Osteocyte (in vitro differentiated cells): ENCODE results near the gene ERICH4. TPM values are rescaled to one million over a fixed set of nuclear protein-coding genes. Genes with fewer than 3 reads are reported as not detected.
A peak's percentile ranks its signal among the peaks of the same experiment; 100 is the strongest.

Source experiments
- DNase-seq: peaks from one replicate; pipeline ENCODE4 v3.0.0; 2021; ENCODE audit warnings: mixed read lengths; ENCODE audit not compliant: unreplicated experiment; ENCODE audit errors: extremely low spot score
- H3K27ac Mint-ChIP-seq: one replicate; pipeline ENCODE4 v1.8.0; 2021; ENCODE audit warnings: mild to moderate bottlenecking, mixed read lengths; ENCODE audit not compliant: unreplicated experiment
- H3K27me3 Mint-ChIP-seq: one replicate; pipeline ENCODE4 v1.8.0; 2021; ENCODE audit warnings: mixed read lengths; ENCODE audit not compliant: unreplicated experiment
- H3K36me3 Mint-ChIP-seq: one replicate; pipeline ENCODE4 v1.8.0; 2021; ENCODE audit warnings: mixed read lengths; ENCODE audit not compliant: unreplicated experiment
- H3K4me1 Mint-ChIP-seq: one replicate; pipeline ENCODE4 v1.8.0; 2021; ENCODE audit warnings: mixed read lengths; ENCODE audit not compliant: unreplicated experiment
- H3K4me3 Mint-ChIP-seq: one replicate; pipeline ENCODE4 v1.8.0; 2021; ENCODE audit warnings: mild to moderate bottlenecking, moderate library complexity, mixed read lengths; ENCODE audit not compliant: unreplicated experiment
- H3K9me3 Mint-ChIP-seq: one replicate; pipeline ENCODE4 v1.8.0; 2021; ENCODE audit warnings: mixed read lengths; ENCODE audit not compliant: unreplicated experiment
- CTCF ChIP-seq: fragments of 200-600 bp; sonication (generic); IDR thresholded peaks from 2 replicates; pipeline ENCODE4 v1.5.0; 2021; ENCODE audit warnings: antibody characterized with exemption, mild to moderate bottlenecking, moderate library complexity
- total RNA-seq: library from RNA; stranded (reverse); gene quantifications from 2 replicates; pipeline ENCODE4 v1.2.1, GENCODE V29; 2021

ERICH4 gene
- total RNA-seq, 1 donor from 2014 or later = not detected

GRCh38 chr19:41435936-41436673 is 6.9 kb upstream of the ERICH4 start:
- no peak overlapping the region for H3K4me3 Mint-ChIP-seq
- no peak for DNase-seq
- peak overlapping the region; percentile 50 for H3K27ac Mint-ChIP-seq
- TF ChIP-seq CTCF = no peak
- H3K4me1 Mint-ChIP-seq = peaks cover 11% of the 10 kb centered on the region
- H3K36me3 Mint-ChIP-seq = peaks cover 7% of the 10 kb centered on the region
- H3K27me3 Mint-ChIP-seq = no peaks in the 10 kb centered on the region
- no peaks in the 10 kb centered on the region for H3K9me3 Mint-ChIP-seq

DNA sequence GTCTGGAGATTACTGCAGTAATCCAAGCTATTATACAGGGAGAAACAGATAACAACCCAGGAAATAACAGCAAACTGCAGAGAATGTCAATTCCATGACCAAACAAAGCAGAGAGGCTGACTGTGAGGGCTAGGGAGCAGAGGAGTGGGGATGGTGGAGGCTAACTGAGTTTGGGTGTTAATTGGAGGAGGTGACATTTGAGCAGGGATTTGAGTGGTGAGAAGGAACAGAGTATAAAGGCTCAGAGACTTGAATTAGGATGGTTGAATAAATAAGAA is 6.3 kb upstream of the ERICH4 start:
- Mint-ChIP-seq H3K4me3 (no peak overlapping the region), H3K27ac (peak overlapping the region; percentile 50), H3K9me3 (no peaks in the 10 kb centered on the region), H3K36me3 (peaks cover 7% of the 10 kb centered on the region), H3K27me3 (no peaks in the 10 kb centered on the region), H3K4me1 (peaks cover 11% of the 10 kb centered on the region)
- TF ChIP-seq CTCF = no peak
- DNase-seq = no peak

DNA sequence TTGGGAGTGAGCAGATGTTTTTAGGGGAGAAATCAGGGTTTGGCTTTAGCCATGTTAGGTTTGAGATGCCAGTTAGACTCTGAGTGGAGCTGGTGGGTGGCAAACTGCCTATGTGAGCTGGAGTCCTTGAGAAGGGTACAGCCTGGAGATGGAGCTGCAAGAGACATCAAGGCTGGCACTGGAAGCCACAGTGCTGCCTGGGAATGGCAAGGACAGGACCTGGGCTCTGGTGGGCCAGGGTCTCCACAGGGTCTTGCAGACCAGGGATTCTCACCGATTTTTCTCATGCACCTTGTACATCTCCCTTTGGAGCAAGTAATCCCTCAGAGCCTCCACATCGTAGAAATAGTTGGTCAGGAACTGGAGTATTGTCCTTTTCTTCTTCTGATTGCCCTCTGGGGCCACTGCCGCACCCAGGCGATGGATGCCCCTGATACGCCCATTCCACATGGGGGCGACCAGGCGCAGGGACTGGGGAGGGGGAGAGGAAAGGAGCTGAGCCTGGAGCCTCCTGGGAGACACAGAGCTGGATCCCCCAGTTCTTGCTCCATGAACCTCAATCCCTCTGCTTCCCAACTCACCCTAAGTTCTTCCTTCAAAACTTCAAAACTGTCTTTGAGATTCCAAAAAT is 4.9 kb upstream of the ERICH4 start:
- no peak for TF ChIP-seq CTCF
- H3K27ac Mint-ChIP-seq = no peak overlapping the region
- DNase-seq = no peak

DNA sequence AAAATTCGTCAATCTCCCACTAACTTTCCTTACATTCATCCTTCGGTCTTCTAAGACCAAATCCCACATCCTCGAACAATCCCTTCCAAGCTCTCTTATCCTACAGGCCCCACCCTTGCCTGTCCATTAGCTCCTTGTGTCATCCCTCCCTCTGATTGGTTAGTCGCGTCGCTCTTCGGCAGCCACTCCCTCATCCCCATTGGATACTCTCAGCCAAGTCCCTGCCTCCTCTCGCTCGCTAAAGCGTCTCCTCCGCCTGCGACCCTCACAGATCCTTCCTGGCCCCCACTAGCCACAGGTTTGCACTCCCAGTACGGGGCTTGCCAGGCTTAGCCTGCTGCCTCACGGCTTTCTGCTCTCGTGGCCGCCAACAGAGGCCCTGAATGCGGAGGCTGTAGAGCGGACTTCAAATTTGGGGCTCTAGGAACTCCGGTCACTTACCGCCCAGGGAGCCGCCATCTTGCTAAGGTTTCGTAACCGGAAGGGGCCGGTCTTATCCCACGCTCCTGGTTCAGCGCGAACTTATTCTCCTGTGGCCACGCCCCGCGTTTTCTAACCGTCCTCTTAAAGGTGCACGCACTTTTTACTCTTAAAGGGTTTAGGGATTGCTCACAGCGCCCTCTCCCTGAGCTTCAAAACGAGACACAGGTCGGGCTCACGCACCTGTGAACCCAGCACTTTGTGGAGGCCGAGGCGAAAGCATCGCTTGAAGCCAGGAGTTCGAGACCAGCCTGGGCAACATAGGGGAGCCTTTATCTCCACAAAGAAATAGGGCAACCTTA is 3.3 kb upstream of the ERICH4 start, which contains the start of gene DMAC2:
DMAC2 (minus strand) TSS at position 472 of the 782 bp plus-strand sequence; CDS start at position 459, 13 bp downstream.
- H3K4me1 Mint-ChIP-seq = peaks cover 11% of the 10 kb centered on the region
- H3K4me3 Mint-ChIP-seq = no peak within 1 kb of the TSS
- peak; percentile 47 for TF ChIP-seq CTCF
- peak within 1 kb of the TSS; percentile 24 for H3K27ac Mint-ChIP-seq
- peaks cover 7% of the 10 kb centered on the region for H3K36me3 Mint-ChIP-seq
- DNase-seq = peak; percentile 94
- no peaks in the 10 kb centered on the region for H3K9me3 Mint-ChIP-seq
- peaks cover 7% of the 10 kb centered on the region for H3K27me3 Mint-ChIP-seq

More for the DNA sequence above, 4.9 kb upstream of the ERICH4 start:
- H3K4me1 Mint-ChIP-seq = peaks cover 11% of the 10 kb centered on the region
- H3K27me3 Mint-ChIP-seq = no peaks in the 10 kb centered on the region
- H3K36me3 Mint-ChIP-seq = peaks cover 7% of the 10 kb centered on the region
- H3K9me3 Mint-ChIP-seq = no peaks in the 10 kb centered on the region
- H3K4me3 Mint-ChIP-seq = no peak overlapping the region
